Measurements from ENCODE around the gene DDAH2. TPM values are rescaled to one million over a fixed set of nuclear protein-coding genes. Genes with fewer than 3 reads are reported as not detected.

Gene DDAH2
- polyA plus RNA-seq, 1 donor from 2014 or later, result 386 TPM

DNA sequence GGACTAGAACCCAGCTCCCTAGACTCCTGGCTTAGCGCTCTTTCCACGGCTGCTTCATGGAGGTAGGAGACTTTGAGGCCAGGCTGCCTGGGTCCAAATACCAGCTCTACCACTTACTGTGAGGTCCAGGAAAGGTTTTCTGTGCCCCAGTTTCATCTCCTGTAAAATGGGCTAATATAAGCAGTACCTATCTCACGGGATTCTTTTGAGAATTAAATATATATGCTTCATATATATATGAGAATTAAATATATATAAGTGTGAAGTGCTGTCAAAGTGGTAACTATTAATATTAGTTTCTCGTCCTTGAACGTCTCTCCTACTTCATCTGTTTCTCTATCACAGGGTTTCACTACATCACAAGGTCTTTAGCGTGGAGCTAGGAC, 38.0 kb downstream of the DDAH2 start:
- no peak for TF ChIP-seq RAD21 (conservative IDR thresholded peaks at IDR 0.05)
- TF ChIP-seq MXI1 (conservative IDR thresholded peaks at IDR 0.05; ENCODE audit: poor library complexity, severe bottlenecking), result no peak
- TF ChIP-seq, protein P1, sequence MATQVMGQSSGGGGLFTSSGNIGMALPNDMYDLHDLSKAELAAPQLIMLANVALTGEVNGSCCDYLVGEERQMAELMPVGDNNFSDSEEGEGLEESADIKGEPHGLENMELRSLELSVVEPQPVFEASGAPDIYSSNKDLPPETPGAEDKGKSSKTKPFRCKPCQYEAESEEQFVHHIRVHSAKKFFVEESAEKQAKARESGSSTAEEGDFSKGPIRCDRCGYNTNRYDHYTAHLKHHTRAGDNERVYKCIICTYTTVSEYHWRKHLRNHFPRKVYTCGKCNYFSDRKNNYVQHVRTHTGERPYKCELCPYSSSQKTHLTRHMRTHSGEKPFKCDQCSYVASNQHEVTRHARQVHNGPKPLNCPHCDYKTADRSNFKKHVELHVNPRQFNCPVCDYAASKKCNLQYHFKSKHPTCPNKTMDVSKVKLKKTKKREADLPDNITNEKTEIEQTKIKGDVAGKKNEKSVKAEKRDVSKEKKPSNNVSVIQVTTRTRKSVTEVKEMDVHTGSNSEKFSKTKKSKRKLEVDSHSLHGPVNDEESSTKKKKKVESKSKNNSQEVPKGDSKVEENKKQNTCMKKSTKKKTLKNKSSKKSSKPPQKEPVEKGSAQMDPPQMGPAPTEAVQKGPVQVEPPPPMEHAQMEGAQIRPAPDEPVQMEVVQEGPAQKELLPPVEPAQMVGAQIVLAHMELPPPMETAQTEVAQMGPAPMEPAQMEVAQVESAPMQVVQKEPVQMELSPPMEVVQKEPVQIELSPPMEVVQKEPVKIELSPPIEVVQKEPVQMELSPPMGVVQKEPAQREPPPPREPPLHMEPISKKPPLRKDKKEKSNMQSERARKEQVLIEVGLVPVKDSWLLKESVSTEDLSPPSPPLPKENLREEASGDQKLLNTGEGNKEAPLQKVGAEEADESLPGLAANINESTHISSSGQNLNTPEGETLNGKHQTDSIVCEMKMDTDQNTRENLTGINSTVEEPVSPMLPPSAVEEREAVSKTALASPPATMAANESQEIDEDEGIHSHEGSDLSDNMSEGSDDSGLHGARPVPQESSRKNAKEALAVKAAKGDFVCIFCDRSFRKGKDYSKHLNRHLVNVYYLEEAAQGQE (IDR thresholded peaks at IDR 0.05; ENCODE audit: borderline replicate concordance), result no peak
- no peak for TF ChIP-seq POLR2AphosphoS5 (IDR thresholded peaks at IDR 0.05)
- no peak for TF ChIP-seq EZH2 (IDR thresholded peaks at IDR 0.05; ENCODE audit: borderline replicate concordance, insufficient read depth, low read length, poor library complexity, severe bottlenecking)
- Histone ChIP-seq H3K9ac (ENCODE audit: low read length) (no peak overlapping the region), H4K20me1 (ENCODE audit: insufficient read depth) (no peaks in the 10 kb centered on the region), H3F3A (ENCODE audit: insufficient read depth, low read length, poor library complexity, severe bottlenecking) (no peaks in the 10 kb centered on the region), H3K79me2 (replicated peaks; ENCODE audit: insufficient read depth, low read length) (no peaks in the 10 kb centered on the region), H3K27ac (ENCODE audit: low read length) (no peak overlapping the region), H3K9me2 (ENCODE audit: insufficient read depth, low read length) (no peaks in the 10 kb centered on the region), H3K36me3 (ENCODE audit: insufficient read depth, low read length) (no peaks in the 10 kb centered on the region), H3K9me3 (ENCODE audit: low read length) (no peaks in the 10 kb centered on the region), H3K4me3 (ENCODE audit: low read length) (no peak overlapping the region), H2AFZ (ENCODE audit: low read depth, low read length) (no peak overlapping the region), H3K27me3 (ENCODE audit: insufficient read depth, low read depth, low read length) (no peaks in the 10 kb centered on the region), H3K4me2 (ENCODE audit: low read length) (no peak overlapping the region)

GRCh38 chr6:31690231-31691077, 38.6 kb downstream of the DDAH2 start:
- Histone ChIP-seq H3K9me2 (ENCODE audit: insufficient read depth, low read length) (no peaks in the 10 kb centered on the region), H3K9me3 (ENCODE audit: low read length) (no peaks in the 10 kb centered on the region), H4K20me1 (ENCODE audit: insufficient read depth) (no peaks in the 10 kb centered on the region), H3K27ac (ENCODE audit: low read length) (no peak overlapping the region), H2AFZ (ENCODE audit: low read depth, low read length) (no peak overlapping the region), H3K4me2 (ENCODE audit: low read length) (no peak overlapping the region), H3K79me2 (replicated peaks; ENCODE audit: insufficient read depth, low read length) (no peaks in the 10 kb centered on the region), H3K36me3 (ENCODE audit: insufficient read depth, low read length) (no peaks in the 10 kb centered on the region), H3K4me3 (ENCODE audit: low read length) (no peak overlapping the region), H3K9ac (ENCODE audit: low read length) (no peak overlapping the region), H3F3A (ENCODE audit: insufficient read depth, low read length, poor library complexity, severe bottlenecking) (no peaks in the 10 kb centered on the region), H3K27me3 (ENCODE audit: insufficient read depth, low read depth, low read length) (no peaks in the 10 kb centered on the region)
- no peak for TF ChIP-seq MXI1 (conservative IDR thresholded peaks at IDR 0.05; ENCODE audit: poor library complexity, severe bottlenecking)
- TF ChIP-seq CTCF (IDR thresholded peaks at IDR 0.05; ENCODE audit: poor library complexity, severe bottlenecking), result no peak
- no peak for TF ChIP-seq POLR2AphosphoS5 (IDR thresholded peaks at IDR 0.05)
- TF ChIP-seq TAF1 (IDR thresholded peaks at IDR 0.05; ENCODE audit: low read depth), result no peak
- no peak for TF ChIP-seq EZH2 (IDR thresholded peaks at IDR 0.05; ENCODE audit: borderline replicate concordance, insufficient read depth, low read length, poor library complexity, severe bottlenecking)
- TF ChIP-seq RAD21 (conservative IDR thresholded peaks at IDR 0.05), result no peak
